Right cardiac atrium (tissue), 5 donors: ENCODE measurements around the gene DIO1. TPM values are rescaled to one million over a fixed set of nuclear protein-coding genes. Genes with fewer than 3 reads are reported as not detected.
A peak's percentile ranks its signal among the peaks of the same experiment; 100 is the strongest.
"Not testable (repeated sequence)": the region's sequence is repeated elsewhere in the genome, so short reads cannot be mapped to it uniquely, and the experiment has no call there.

Experiments
- ATAC-seq, 2 donors: fragments of 200-7000 bp; cut with Tn5 transposase; one replicate each; pipeline versions ENCODE4 v1.8.0 to v1.9.1; 2020; ENCODE audit warnings: moderate library complexity in 2 of 2, mild to moderate bottlenecking in 1 of 2
- DNase-seq, 3 donors: peaks; one replicate each; pipeline ENCODE4 v3.0.0-alpha.2; 2020
- H3K27ac ChIP-seq: one replicate; pipeline ENCODE4 v1.5.1; 2013; ENCODE audit warnings: mild to moderate bottlenecking, low read length, control low read depth, moderate library complexity
- H3K27me3 ChIP-seq: one replicate; pipeline ENCODE4 v1.6.1; 2013; ENCODE audit not compliant: control insufficient read depth, insufficient read depth
- H3K4me1 ChIP-seq: one replicate; pipeline ENCODE4 v1.6.1; 2013; ENCODE audit warnings: low read length; ENCODE audit not compliant: control insufficient read depth, insufficient read depth
- H3K4me3 ChIP-seq: one replicate; pipeline ENCODE4 v1.5.1; 2013; ENCODE audit warnings: low read length, control low read depth
- H3K9me3 ChIP-seq: one replicate; pipeline ENCODE4 v1.6.1; 2013; ENCODE audit warnings: low read length; ENCODE audit not compliant: control insufficient read depth
- WGBS: extraction: QIAGEN DNeasy Blood & Tissue Kit; methylation state at CpG from one replicate; pipeline ENCODE4 v1.1.7; 2013; 5-methylcytosine and 5-hydroxymethylcytosine counted together
- intact Hi-C, 4 donors: fragments of 100-400 bp; cut with DNase I; formaldehyde crosslinking; loops; one replicate each; pipeline versions ENCODE4 v1.11.0 to v1.14.0; 2022 to 2023
- polyA plus RNA-seq: library from polyadenylated mRNA; stranded (reverse); fragments of 200-250 nt; gene quantifications from one replicate; pipeline ENCODE4 v1.2.3, GENCODE V29; 2013
- total RNA-seq, 4 donors: library from RNA; stranded (reverse); fragmentation: NEBNext Ultra II Directional; extraction: Animal tissue kit (Norgen Biotek cat#: 25700); gene quantifications; one replicate each; pipeline ENCODE4 v1.2.1, GENCODE V29; 2021
- donor health status: healthy with polysubstance abuse.
- donor health status: DM: no; HTN: yes; CAD: no.
- donor health status: DM: no; HTN: no; CAD: no.
- donor health status: DM: no; HTN: yes; CAD: no; lungs with severe emphysema.
- donor health status: DM: yes; HTN: yes; CAD: no.

The DIO1 gene
- total and polyA plus RNA-seq, 5 donors, result not detected

GRCh38 chr1:53875150-53875549 is 18.8 kb upstream of the DIO1 start:
- DNase-seq, H3K9me3 ChIP-seq, H3K4me1 ChIP-seq, ATAC-seq, H3K27ac ChIP-seq, H3K4me3 ChIP-seq, H3K27me3 ChIP-seq: not testable (repeated sequence)
- WGBS, result 99% methylated on average over 2 of the region's 2 CpGs
- intact Hi-C loops, result loop anchor here in 2 of 4 donors (5.0 to 10.0 kb wide), 2 partner anchors 72 to 930 kb away; partner anchors contain the start of genes IFT25 (in 1 of the 2), LRRC42 (in 1 of the 2) and TTC22 (in 1 of the 2)

GRCh38 chr1:53878492-53879105 is 15.4 kb upstream of the DIO1 start:
- H3K4me3 ChIP-seq, result no peak overlapping the region
- DNase-seq (no peak), ATAC-seq (no peak)
- H3K27me3 ChIP-seq, result no peaks in the 10 kb centered on the region
- H3K4me1 ChIP-seq, result no peaks in the 10 kb centered on the region
- no peak overlapping the region for H3K27ac ChIP-seq
- intact Hi-C loops, result loop anchor here in 2 of 4 donors (5.0 to 10.0 kb wide), 2 partner anchors 69 to 926 kb away; partner anchors contain the start of genes IFT25 (in 1 of the 2), LRRC42 (in 1 of the 2) and TTC22 (in 1 of the 2)
- 51% methylated on average over 5 of the region's 5 CpGs for WGBS
- H3K9me3 ChIP-seq, result no peaks in the 10 kb centered on the region

- H3K27ac ChIP-seq, DNase-seq, H3K4me3 ChIP-seq, H3K27me3 ChIP-seq, H3K9me3 ChIP-seq, ATAC-seq, H3K4me1 ChIP-seq: not testable (repeated sequence)
- intact Hi-C loops, result loop anchor here in 1 of 4 donors (5.0 kb wide), 1 partner anchor 80 kb away; no protein-coding TSS in a partner anchor
- 98% methylated on average over 2 of the region's 2 CpGs for WGBS
Observed at GRCh38 chr1:53881853-53882252, 12.1 kb upstream of the DIO1 start.

- 97% methylated on average over 6 of the region's 6 CpGs for WGBS
- H3K4me1 ChIP-seq, H3K27ac ChIP-seq, H3K4me3 ChIP-seq, H3K27me3 ChIP-seq, ATAC-seq, DNase-seq, H3K9me3 ChIP-seq: not testable (repeated sequence)
- intact Hi-C loops, result loop anchor here in 1 of 4 donors (5.0 kb wide), 1 partner anchor 79 kb away; no protein-coding TSS in a partner anchor
Observed at GRCh38 chr1:53883600-53883999, 10.4 kb upstream of the DIO1 start.

- intact Hi-C loops, result no loop called here
- no peak for DNase-seq
- no peaks in the 10 kb centered on the region for H3K27me3 ChIP-seq
- no peaks in the 10 kb centered on the region for H3K4me1 ChIP-seq
- H3K9me3 ChIP-seq, result no peaks in the 10 kb centered on the region
- 44% methylated on average over 2 of the region's 2 CpGs for WGBS
- no peak overlapping the region for H3K27ac ChIP-seq
- peak overlapping the region; percentile 97 for H3K4me3 ChIP-seq
- no peak for ATAC-seq
Observed at GRCh38 chr1:53888681-53889080, 5.3 kb upstream of the DIO1 start.

- H3K9me3 ChIP-seq, result no peaks in the 10 kb centered on the region
- H3K4me3 ChIP-seq, result peak within 1 kb of the TSS; percentile 97
- DNase-seq (peak; percentile 93 to 97 (median 96)), ATAC-seq (peak; percentile 99)
- H3K27ac ChIP-seq, result peak within 1 kb of the TSS; percentile 69
- H3K4me1 ChIP-seq, result no peaks in the 10 kb centered on the region
- 2% methylated on average over 62 of the region's 62 CpGs for WGBS
- H3K27me3 ChIP-seq, result no peaks in the 10 kb centered on the region
- intact Hi-C loops, result loop anchor here in 2 of 4 donors (5.0 to 10.0 kb wide), 2 partner anchors 55 to 58 kb away; partner anchors contain the start of genes IFT25 (in 2 of the 2) and LRRC42 (in 2 of the 2)
Observed at GRCh38 chr1:53889304-53890298, 4.4 kb upstream of the DIO1 start, which contains the start of gene YIPF1. Gene YIPF1, minus strand, starts transcription at chr1:53889797. Its CDS starts 860 bp downstream, at chr1:53888937.

GRCh38 chr1:53890522-53890941 is 3.5 kb upstream of the DIO1 start:
- no peak overlapping the region for H3K27ac ChIP-seq
- H3K27me3 ChIP-seq, result no peaks in the 10 kb centered on the region
- intact Hi-C loops, result loop anchor here in 2 of 4 donors (5.0 to 10.0 kb wide), 2 partner anchors 54 to 57 kb away; partner anchors contain the start of genes IFT25 (in 2 of the 2) and LRRC42 (in 2 of the 2)
- ATAC-seq (no peak), DNase-seq (no peak)
- H3K4me1 ChIP-seq, result no peaks in the 10 kb centered on the region
- WGBS, result 78% methylated on average over 7 of the region's 7 CpGs
- H3K9me3 ChIP-seq, result no peaks in the 10 kb centered on the region
- H3K4me3 ChIP-seq, result peak overlapping the region; percentile 97

GRCh38 chr1:53891018-53891417 is 3.0 kb upstream of the DIO1 start:
- Histone ChIP-seq H3K27ac (no peak overlapping the region), H3K4me1 (no peaks in the 10 kb centered on the region), H3K4me3 (no peak overlapping the region), H3K27me3 (no peaks in the 10 kb centered on the region), H3K9me3 (no peaks in the 10 kb centered on the region)
- ATAC-seq, result no peak
- WGBS, result 85% methylated on average over 2 of the region's 2 CpGs
- no peak for DNase-seq
- intact Hi-C loops, result loop anchor here in 2 of 4 donors (5.0 to 10.0 kb wide), 2 partner anchors 54 to 56 kb away; partner anchors contain the start of genes IFT25 (in 2 of the 2) and LRRC42 (in 2 of the 2)

- DNase-seq (no peak), ATAC-seq (no peak)
- H3K4me1 ChIP-seq, result no peaks in the 10 kb centered on the region
- no peak overlapping the region for H3K4me3 ChIP-seq
- 91% methylated on average over 2 of the region's 2 CpGs for WGBS
- intact Hi-C loops, result loop anchor here in 2 of 4 donors (5.0 to 10.0 kb wide), 2 partner anchors 53 to 56 kb away; partner anchors contain the start of genes IFT25 (in 2 of the 2) and LRRC42 (in 2 of the 2)
- no peaks in the 10 kb centered on the region for H3K9me3 ChIP-seq
- H3K27ac ChIP-seq, result no peak overlapping the region
- no peaks in the 10 kb centered on the region for H3K27me3 ChIP-seq
Observed at GRCh38 chr1:53891678-53892077, 2.3 kb upstream of the DIO1 start.

GRCh38 chr1:53892911-53893310 is 1.1 kb upstream of the DIO1 start:
- Histone ChIP-seq H3K4me1 (no peaks in the 10 kb centered on the region), H3K27ac (no peak overlapping the region), H3K27me3 (no peaks in the 10 kb centered on the region), H3K4me3 (no peak overlapping the region), H3K9me3 (no peaks in the 10 kb centered on the region)
- 55% methylated on average over 5 of the region's 5 CpGs for WGBS
- ATAC-seq (no peak), DNase-seq (peak in 1 of 3 donors; percentile 53)
- intact Hi-C loops, result loop anchor here in 2 of 4 donors (5.0 to 10.0 kb wide), 2 partner anchors 52 to 54 kb away; partner anchors contain the start of genes IFT25 (in 2 of the 2) and LRRC42 (in 2 of the 2)
